Transverse colon (tissue), 4 donors: ENCODE measurements around the gene AP4S1.

Experiments used
- CTCF ChIP-seq, 5 experiments: fragments of 200-600 bp in 3 of 5; fragments of 450-650 bp in 2 of 5; sonication (generic) in 3 of 5; IDR thresholded peaks; 1 replicate in 2 of 5; 2 replicates in 3 of 5; pipeline ENCODE4 v1.5.1; 2016 to 2017; ENCODE audit warnings: antibody characterized with exemption in 5 of 5, inconsistent platforms in 3 of 5, mild to moderate bottlenecking in 2 of 5, moderate library complexity in 1 of 5
- EP300 ChIP-seq: sonication (generic); formaldehyde crosslinking; IDR thresholded peaks from one replicate; pipeline ENCODE4 v1.6.1; 2017; ENCODE audit warnings: antibody characterized with exemption, low read depth
- POLR2A ChIP-seq: fragments of 450-650 bp; IDR thresholded peaks from one replicate; pipeline ENCODE4 v1.6.1; 2016; ENCODE audit warnings: antibody characterized with exemption, mild to moderate bottlenecking, moderate library complexity
- POLR2AphosphoS5 ChIP-seq, 3 donors: sonication (generic); formaldehyde crosslinking; IDR thresholded peaks; one replicate each; pipeline ENCODE4 v1.6.1; 2016; ENCODE audit warnings: antibody characterized with exemption in 3 of 3

- TF ChIP-seq EP300 = no peak
- TF ChIP-seq CTCF (IDR thresholded peaks at IDR 0.05) = no peak
- no peak for TF ChIP-seq POLR2A
- no peak for TF ChIP-seq POLR2AphosphoS5 (IDR thresholded peaks at IDR 0.05)
Observed at GRCh38 chr14:30983858-30984257, 41.6 kb upstream of the AP4S1 start.
